Vagina (tissue), 2 donors: ENCODE results near the gene GOPC.

Experiments
- CTCF ChIP-seq, 3 experiments: fragments of 450-650 bp in 2 of 3; fragments of 200-600 bp in 1 of 3; sonication (generic) in 1 of 3; IDR thresholded peaks; one replicate each; pipeline ENCODE4 v1.5.1; 2017 to 2019; ENCODE audit warnings: antibody characterized with exemption in 3 of 3, mild to moderate bottlenecking in 2 of 3, moderate library complexity in 2 of 3
- POLR2A ChIP-seq, 2 donors: fragments of 450-650 bp; IDR thresholded peaks; one replicate each; pipeline ENCODE4 v1.6.1; 2017; ENCODE audit warnings: antibody characterized with exemption in 2 of 2, mild to moderate bottlenecking in 2 of 2, moderate library complexity in 2 of 2
- POLR2AphosphoS5 ChIP-seq, 2 donors: sonication (generic); formaldehyde crosslinking; IDR thresholded peaks; one replicate each; pipeline ENCODE4 v1.9.0; 2017; ENCODE audit warnings: antibody characterized with exemption in 2 of 2, mild to moderate bottlenecking in 2 of 2, low read depth in 1 of 2; ENCODE audit not compliant: insufficient read depth in 1 of 2

- TF ChIP-seq CTCF (IDR thresholded peaks at IDR 0.05) = no peak
- TF ChIP-seq POLR2AphosphoS5 (IDR thresholded peaks at IDR 0.05; ENCODE audit: insufficient read depth in 1 of 2, low read depth in 1 of 2) = no peak
- no peak for TF ChIP-seq POLR2A (IDR thresholded peaks at IDR 0.05)
Measured at GRCh38 chr6:117515326-117515725, 87.0 kb downstream of the GOPC start.
